Measurements from ENCODE around the gene HOXB5.

HOXB5 gene

DNA sequence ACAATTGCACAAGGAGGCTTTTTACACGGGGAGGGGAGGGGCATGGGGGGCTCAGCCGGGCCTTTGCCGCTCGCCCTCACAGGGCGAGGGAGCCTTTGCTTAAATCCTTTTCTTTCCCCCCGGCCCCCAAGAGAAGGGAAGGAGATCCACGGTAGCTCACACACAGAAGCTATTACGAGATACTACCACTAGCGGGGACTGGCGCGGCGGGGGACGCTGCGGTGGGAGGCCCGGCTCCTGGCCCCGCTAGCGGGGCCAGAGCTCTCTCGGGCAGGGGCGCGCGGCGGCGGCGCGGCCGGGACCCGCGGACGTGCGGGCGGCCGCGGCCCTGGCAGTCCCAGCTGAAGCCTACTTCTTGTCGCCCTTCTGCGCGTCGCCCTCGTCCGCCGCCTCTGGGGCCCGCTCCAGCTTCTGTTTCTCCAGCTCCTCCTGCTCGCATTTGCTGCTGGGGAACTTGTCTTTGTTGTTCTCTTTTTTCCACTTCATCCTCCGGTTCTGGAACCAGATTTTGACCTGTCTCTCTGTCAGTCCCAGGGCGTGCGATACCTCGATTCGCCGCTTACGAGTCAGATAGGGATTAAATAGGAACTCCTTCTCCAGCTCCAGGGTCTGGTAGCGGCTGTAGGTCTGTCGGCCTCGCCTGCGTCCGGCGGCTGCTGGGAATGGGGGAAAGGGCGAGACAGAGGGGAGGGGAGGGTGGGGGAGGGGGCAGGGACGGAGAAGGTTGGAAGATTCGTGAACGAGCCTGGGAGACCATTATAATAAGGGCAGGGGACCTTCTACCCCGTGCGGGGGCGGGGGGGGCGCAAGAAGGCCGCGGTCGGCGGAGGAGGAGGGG is 19.5 kb upstream of the HOXB5 start:
- TF ChIP-seq FOXP2 (optimal IDR thresholded peaks at IDR 0.05; ENCODE audit: borderline replicate concordance, extremely low read depth, extremely low read length, insufficient read depth) (no peak), POLR2AphosphoS5 (IDR thresholded peaks at IDR 0.05; ENCODE audit: low read depth, low read length) (no peak), SIN3A (IDR thresholded peaks at IDR 0.05; ENCODE audit: borderline replicate concordance, insufficient read depth, low read length) (no peak), TAF1 (IDR thresholded peaks at IDR 0.05; ENCODE audit: borderline replicate concordance, insufficient read depth, low read length) (no peak)
- TF ChIP-seq, protein P1, sequence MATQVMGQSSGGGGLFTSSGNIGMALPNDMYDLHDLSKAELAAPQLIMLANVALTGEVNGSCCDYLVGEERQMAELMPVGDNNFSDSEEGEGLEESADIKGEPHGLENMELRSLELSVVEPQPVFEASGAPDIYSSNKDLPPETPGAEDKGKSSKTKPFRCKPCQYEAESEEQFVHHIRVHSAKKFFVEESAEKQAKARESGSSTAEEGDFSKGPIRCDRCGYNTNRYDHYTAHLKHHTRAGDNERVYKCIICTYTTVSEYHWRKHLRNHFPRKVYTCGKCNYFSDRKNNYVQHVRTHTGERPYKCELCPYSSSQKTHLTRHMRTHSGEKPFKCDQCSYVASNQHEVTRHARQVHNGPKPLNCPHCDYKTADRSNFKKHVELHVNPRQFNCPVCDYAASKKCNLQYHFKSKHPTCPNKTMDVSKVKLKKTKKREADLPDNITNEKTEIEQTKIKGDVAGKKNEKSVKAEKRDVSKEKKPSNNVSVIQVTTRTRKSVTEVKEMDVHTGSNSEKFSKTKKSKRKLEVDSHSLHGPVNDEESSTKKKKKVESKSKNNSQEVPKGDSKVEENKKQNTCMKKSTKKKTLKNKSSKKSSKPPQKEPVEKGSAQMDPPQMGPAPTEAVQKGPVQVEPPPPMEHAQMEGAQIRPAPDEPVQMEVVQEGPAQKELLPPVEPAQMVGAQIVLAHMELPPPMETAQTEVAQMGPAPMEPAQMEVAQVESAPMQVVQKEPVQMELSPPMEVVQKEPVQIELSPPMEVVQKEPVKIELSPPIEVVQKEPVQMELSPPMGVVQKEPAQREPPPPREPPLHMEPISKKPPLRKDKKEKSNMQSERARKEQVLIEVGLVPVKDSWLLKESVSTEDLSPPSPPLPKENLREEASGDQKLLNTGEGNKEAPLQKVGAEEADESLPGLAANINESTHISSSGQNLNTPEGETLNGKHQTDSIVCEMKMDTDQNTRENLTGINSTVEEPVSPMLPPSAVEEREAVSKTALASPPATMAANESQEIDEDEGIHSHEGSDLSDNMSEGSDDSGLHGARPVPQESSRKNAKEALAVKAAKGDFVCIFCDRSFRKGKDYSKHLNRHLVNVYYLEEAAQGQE (IDR thresholded peaks at IDR 0.05; ENCODE audit: insufficient read depth in 1 of 2, low read depth in 2 of 2, low read length in 2 of 2) = no peak

DNA sequence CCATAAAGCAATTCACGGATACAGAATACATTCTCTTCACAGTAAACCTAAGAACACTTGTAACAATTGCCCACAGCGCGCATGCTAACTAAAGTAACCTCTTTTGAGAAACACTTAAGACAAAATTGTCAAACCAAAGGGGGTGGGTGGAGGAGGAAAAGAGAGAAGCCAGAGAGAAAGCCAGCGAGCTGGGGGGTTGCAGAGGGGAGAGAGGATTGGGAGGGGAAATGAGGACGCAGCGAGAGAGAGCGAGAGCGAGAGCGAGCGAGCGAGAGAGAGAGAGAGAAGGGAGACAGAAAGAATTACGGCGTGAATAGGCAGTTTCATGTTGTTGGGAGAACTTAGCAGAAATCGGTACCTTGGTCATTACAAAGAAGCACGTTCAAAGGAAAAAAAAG is 18.9 kb upstream of the HOXB5 start:
- TF ChIP-seq FOXP2 (optimal IDR thresholded peaks at IDR 0.05; ENCODE audit: borderline replicate concordance, extremely low read depth, extremely low read length, insufficient read depth) (no peak), POLR2AphosphoS5 (IDR thresholded peaks at IDR 0.05; ENCODE audit: low read depth, low read length) (no peak), TAF1 (IDR thresholded peaks at IDR 0.05; ENCODE audit: borderline replicate concordance, insufficient read depth, low read length) (no peak), SIN3A (IDR thresholded peaks at IDR 0.05; ENCODE audit: borderline replicate concordance, insufficient read depth, low read length) (no peak)

DNA sequence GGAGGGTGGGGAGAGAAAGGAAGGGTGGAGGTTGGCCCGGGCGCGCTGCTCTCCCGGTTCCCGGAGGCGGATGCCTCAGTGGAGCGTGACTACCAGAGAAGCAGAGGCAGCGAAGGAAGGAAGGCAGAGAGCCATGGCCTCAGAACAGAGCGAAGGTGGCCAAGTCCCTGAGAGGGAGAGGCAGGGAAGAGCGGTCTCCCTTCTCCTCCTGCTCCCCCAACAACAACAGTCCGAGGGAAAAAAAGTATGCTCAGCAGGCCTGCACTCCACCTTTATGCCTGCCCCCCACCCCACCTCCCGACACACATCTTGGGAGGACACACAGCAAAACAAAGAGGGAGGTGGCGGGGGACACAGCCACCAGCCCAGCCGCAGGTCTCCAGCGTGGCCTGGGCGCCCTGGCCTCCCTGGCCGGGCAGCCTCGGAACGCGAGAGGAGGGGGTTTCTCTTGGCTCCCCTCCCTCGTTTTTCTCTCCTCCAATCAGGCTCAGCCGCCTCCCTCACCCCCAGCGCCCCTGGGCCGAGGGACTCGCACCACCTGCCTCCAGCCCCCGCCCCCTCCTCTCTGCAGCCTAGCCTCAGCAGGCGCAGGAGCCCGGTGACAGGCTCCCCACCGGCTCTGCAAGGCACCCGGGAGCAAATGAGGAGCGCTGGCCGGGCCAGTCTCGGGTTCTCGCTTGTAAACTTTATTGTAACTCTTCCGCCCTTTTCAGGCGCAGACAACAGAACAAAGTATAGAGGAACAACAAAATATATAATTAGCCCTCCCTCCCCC is 18.3 kb upstream of the HOXB5 start:
- no peak for TF ChIP-seq FOXP2 (optimal IDR thresholded peaks at IDR 0.05; ENCODE audit: borderline replicate concordance, extremely low read depth, extremely low read length, insufficient read depth)
- TF ChIP-seq POLR2AphosphoS5 (IDR thresholded peaks at IDR 0.05; ENCODE audit: low read depth, low read length) = no peak
- TF ChIP-seq SIN3A (IDR thresholded peaks at IDR 0.05; ENCODE audit: borderline replicate concordance, insufficient read depth, low read length) = no peak
- TF ChIP-seq, protein P1 (IDR thresholded peaks at IDR 0.05; ENCODE audit: insufficient read depth in 1 of 2, low read depth in 2 of 2, low read length in 2 of 2) = no peak
- no peak for TF ChIP-seq TAF1 (IDR thresholded peaks at IDR 0.05; ENCODE audit: borderline replicate concordance, insufficient read depth, low read length)

DNA sequence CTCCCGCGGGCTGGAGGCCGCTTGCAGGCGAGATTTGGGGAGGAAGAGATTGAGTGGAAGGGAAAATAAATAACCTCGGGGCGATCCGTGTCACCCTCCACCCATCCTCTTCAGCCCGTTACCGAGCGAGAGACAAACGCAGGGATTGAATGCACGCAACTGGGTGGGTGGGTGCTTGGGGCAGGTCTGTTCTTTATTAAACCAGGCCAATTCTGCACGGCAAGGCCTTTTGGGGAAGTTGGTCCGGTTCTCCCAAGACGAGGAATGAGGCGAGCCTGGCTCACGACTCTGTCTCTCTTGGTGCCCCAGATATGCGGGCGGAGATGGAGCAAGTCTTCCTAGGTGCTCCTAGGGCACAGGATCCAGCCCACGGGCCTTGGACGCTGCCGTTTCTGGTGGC is 17.6 kb upstream of the HOXB5 start:
- TF ChIP-seq TAF1 (IDR thresholded peaks at IDR 0.05; ENCODE audit: borderline replicate concordance, insufficient read depth, low read length) (no peak), POLR2AphosphoS5 (IDR thresholded peaks at IDR 0.05; ENCODE audit: low read depth, low read length) (no peak), SIN3A (IDR thresholded peaks at IDR 0.05; ENCODE audit: borderline replicate concordance, insufficient read depth, low read length) (no peak), FOXP2 (optimal IDR thresholded peaks at IDR 0.05; ENCODE audit: borderline replicate concordance, extremely low read depth, extremely low read length, insufficient read depth) (no peak)
- TF ChIP-seq, protein P1 (IDR thresholded peaks at IDR 0.05; ENCODE audit: insufficient read depth in 1 of 2, low read depth in 2 of 2, low read length in 2 of 2) = no peak

Data from PFSK-1 (cell line).